HEK293 (cell line): ENCODE measurements around the gene PAQR7.

Experiments used
- GFI1B ChIP-seq: fragments of 450-650 bp; formaldehyde crosslinking; IDR thresholded peaks from 2 replicates; pipeline ENCODE4 v1.5.1; 2016; ENCODE audit warnings: missing biosample characterization, missing genetic modification characterization
- GLIS1 ChIP-seq: fragments of 450-650 bp; formaldehyde crosslinking; IDR thresholded peaks from 2 replicates; pipeline ENCODE4 v1.5.1; 2016; ENCODE audit warnings: missing biosample characterization, missing genetic modification characterization
- KLF10 ChIP-seq: fragments of 450-650 bp; IDR thresholded peaks from 2 replicates; pipeline ENCODE4 v1.5.1; 2018; ENCODE audit warnings: missing biosample characterization, mild to moderate bottlenecking, missing genetic modification characterization
- MYNN ChIP-seq: fragments of 450-650 bp; formaldehyde crosslinking; IDR thresholded peaks from 2 replicates; pipeline ENCODE4 v1.5.1; 2016; ENCODE audit warnings: missing biosample characterization, missing genetic modification characterization, borderline replicate concordance
- WT1 ChIP-seq: fragments of 450-650 bp; formaldehyde crosslinking; IDR thresholded peaks from 2 replicates; pipeline ENCODE4 v1.5.1; 2016; ENCODE audit warnings: missing biosample characterization, missing genetic modification characterization
- ZFP37 ChIP-seq: fragments of 450-650 bp; formaldehyde crosslinking; IDR thresholded peaks from 2 replicates; pipeline ENCODE4 v1.5.1; 2016; ENCODE audit warnings: missing biosample characterization, missing genetic modification characterization
- ZNF10 ChIP-seq: fragments of 450-650 bp; formaldehyde crosslinking; IDR thresholded peaks from 2 replicates; pipeline ENCODE4 v1.5.1; 2017; ENCODE audit warnings: missing biosample characterization, missing genetic modification characterization
- ZNF140 ChIP-seq: fragments of 450-650 bp; formaldehyde crosslinking; IDR thresholded peaks from 2 replicates; pipeline ENCODE4 v1.5.1; 2016; ENCODE audit warnings: missing biosample characterization, missing genetic modification characterization
- ZNF157 ChIP-seq: fragments of 450-650 bp; formaldehyde crosslinking; IDR thresholded peaks from 2 replicates; pipeline ENCODE4 v1.5.1; 2016; ENCODE audit warnings: missing biosample characterization, missing genetic modification characterization
- ZNF169 ChIP-seq: fragments of 450-650 bp; formaldehyde crosslinking; IDR thresholded peaks from 2 replicates; pipeline ENCODE4 v1.5.1; 2016; ENCODE audit warnings: missing biosample characterization, missing genetic modification characterization
- ZNF184 ChIP-seq: fragments of 450-650 bp; IDR thresholded peaks from 2 replicates; pipeline ENCODE4 v1.5.1; 2018; ENCODE audit warnings: missing biosample characterization, mild to moderate bottlenecking, missing genetic modification characterization
- ZNF248 ChIP-seq: fragments of 450-650 bp; formaldehyde crosslinking; IDR thresholded peaks from 2 replicates; pipeline ENCODE4 v1.5.1; 2017; ENCODE audit warnings: missing biosample characterization, missing genetic modification characterization
- ZNF302 ChIP-seq: fragments of 450-650 bp; formaldehyde crosslinking; IDR thresholded peaks from 2 replicates; pipeline ENCODE4 v1.5.1; 2016; ENCODE audit warnings: missing biosample characterization, missing genetic modification characterization, low read depth
- ZNF335 ChIP-seq: fragments of 450-650 bp; formaldehyde crosslinking; conservative IDR thresholded peaks from 2 replicates; pipeline ENCODE4 v1.5.1; 2016; ENCODE audit warnings: missing biosample characterization, missing genetic modification characterization
- ZNF350 ChIP-seq: fragments of 450-650 bp; formaldehyde crosslinking; IDR thresholded peaks from 2 replicates; pipeline ENCODE4 v1.5.0; 2017; ENCODE audit warnings: missing biosample characterization, mild to moderate bottlenecking, missing genetic modification characterization
- ZNF404 ChIP-seq: fragments of 450-650 bp; formaldehyde crosslinking; IDR thresholded peaks from 2 replicates; pipeline ENCODE4 v1.5.1; 2017; ENCODE audit warnings: missing biosample characterization, missing genetic modification characterization
- ZNF416 ChIP-seq: fragments of 450-650 bp; formaldehyde crosslinking; IDR thresholded peaks from 2 replicates; pipeline ENCODE4 v1.5.1; 2016; ENCODE audit warnings: missing biosample characterization, missing genetic modification characterization
- ZNF473 ChIP-seq: fragments of 450-650 bp; formaldehyde crosslinking; IDR thresholded peaks from 2 replicates; pipeline ENCODE4 v1.5.1; 2017; ENCODE audit warnings: missing biosample characterization, missing genetic modification characterization
- ZNF555 ChIP-seq: fragments of 450-650 bp; formaldehyde crosslinking; conservative IDR thresholded peaks from 2 replicates; pipeline ENCODE4 v1.5.1; 2017; ENCODE audit warnings: missing biosample characterization, mild to moderate bottlenecking, missing genetic modification characterization, inconsistent platforms
- ZNF629 ChIP-seq: fragments of 450-650 bp; formaldehyde crosslinking; IDR thresholded peaks from 2 replicates; pipeline ENCODE4 v1.5.1; 2017; ENCODE audit warnings: missing biosample characterization, missing genetic modification characterization
- ZNF660 ChIP-seq: fragments of 450-650 bp; IDR thresholded peaks from 2 replicates; pipeline ENCODE4 v1.5.1; 2018; ENCODE audit warnings: missing biosample characterization, mild to moderate bottlenecking, missing genetic modification characterization
- ZNF791 ChIP-seq: fragments of 450-650 bp; formaldehyde crosslinking; IDR thresholded peaks from 2 replicates; pipeline ENCODE4 v1.5.1; 2016; ENCODE audit warnings: missing biosample characterization, missing genetic modification characterization
- ZNF843 ChIP-seq: fragments of 450-650 bp; formaldehyde crosslinking; IDR thresholded peaks from 2 replicates; pipeline ENCODE4 v1.5.1; 2016; ENCODE audit warnings: missing biosample characterization, missing genetic modification characterization
- TF ChIP-seq, protein P1 (sequence below): fragments of 450-650 bp; formaldehyde crosslinking; conservative IDR thresholded peaks from 2 replicates; pipeline ENCODE4 v1.5.1; 2016; ENCODE audit warnings: low read depth, missing biosample characterization, missing genetic modification characterization
- TF ChIP-seq, protein P2 (sequence below): fragments of 450-650 bp; formaldehyde crosslinking; IDR thresholded peaks from 2 replicates; pipeline ENCODE4 v1.5.1; 2016; ENCODE audit warnings: missing biosample characterization, missing genetic modification characterization, borderline replicate concordance
- TF ChIP-seq, protein P3 (sequence below): fragments of 450-650 bp; formaldehyde crosslinking; IDR thresholded peaks from 2 replicates; pipeline ENCODE4; 2016; ENCODE audit warnings: missing biosample characterization, missing genetic modification characterization
- TF ChIP-seq, protein P4 (sequence below): fragments of 450-650 bp; formaldehyde crosslinking; IDR thresholded peaks from 2 replicates; pipeline ENCODE4 v1.5.1; 2017; ENCODE audit warnings: missing biosample characterization, missing genetic modification characterization
- TF ChIP-seq, protein P5 (sequence below): fragments of 450-650 bp; formaldehyde crosslinking; IDR thresholded peaks from 2 replicates; pipeline ENCODE4 v1.5.1; 2016; ENCODE audit warnings: missing biosample characterization, missing genetic modification characterization

Gene PAQR7

DNA sequence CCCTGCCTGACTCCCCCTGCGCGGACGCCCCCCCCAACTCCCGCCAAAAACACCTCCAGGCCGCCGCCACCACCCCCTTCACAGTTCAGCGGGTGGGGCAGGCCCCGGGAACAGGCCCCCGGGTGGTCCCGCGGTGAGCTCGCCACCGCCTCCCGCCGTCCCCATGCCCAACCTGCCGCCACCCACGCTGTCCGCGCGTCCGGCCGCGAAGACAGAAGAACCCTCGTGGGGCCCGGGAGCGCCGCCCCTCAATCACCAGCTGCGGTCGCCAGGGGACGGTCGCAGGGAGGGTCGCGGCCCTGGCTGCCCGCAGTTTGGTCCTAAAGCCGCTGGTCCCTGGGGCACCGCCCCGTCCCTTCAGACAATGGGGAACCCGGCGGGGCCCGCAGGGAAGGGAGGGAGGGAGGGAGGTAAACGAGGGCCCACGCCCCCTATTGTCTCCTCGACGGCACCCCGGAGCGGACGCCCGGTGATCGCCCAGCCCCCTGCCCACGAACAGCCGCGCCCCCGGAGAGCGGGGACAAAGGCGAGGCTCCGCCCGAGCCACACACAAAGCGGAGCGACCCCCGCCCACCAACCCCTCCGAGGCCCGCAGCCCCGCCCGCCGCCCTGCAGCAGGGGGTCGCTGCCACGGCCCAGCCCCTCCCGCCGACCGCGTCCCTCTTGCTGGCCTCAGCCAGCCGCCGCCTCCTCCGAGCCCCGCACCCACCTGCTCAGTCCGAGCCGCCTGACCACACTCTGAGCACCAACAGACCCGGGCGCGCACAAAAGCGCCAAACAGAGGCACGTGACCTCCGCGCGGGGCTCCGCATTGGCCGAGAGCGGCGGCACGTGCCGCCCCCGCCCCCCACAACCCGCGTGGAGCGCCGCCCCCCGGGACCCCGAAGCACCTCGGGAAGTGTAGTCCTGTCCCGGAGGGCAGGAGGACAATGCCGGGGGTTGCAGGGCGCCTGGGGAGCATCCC lies 30.5 kb upstream of the PAQR7 start, which contains the start of gene STMN1 (continued):
- TF ChIP-seq GFI1B (no peak), ZNF302 (tag by site-specific recombination) (no peak), ZNF248 (tag by site-specific recombination) (no peak), GLIS1 (peak; percentile 93), ZNF473 (tag by site-specific recombination) (no peak), ZNF416 (tag by site-specific recombination) (no peak), ZNF660 (tag by site-specific recombination) (0 out of 2 replicates have a peak, but pooled peaks have one; percentile 38), ZNF843 (peak; percentile 71; the same call in 1 of the 2 replicates), ZNF791 (tag by site-specific recombination) (no peak), ZNF10 (tag by site-specific recombination) (peak; percentile 42; the same call in 1 of the 2 replicates), ZNF555 (tag by site-specific recombination) (no peak), ZNF629 (tag by site-specific recombination) (0 out of 2 replicates have a peak, but pooled peaks have one; percentile 18), WT1 (tag by site-specific recombination) (peak; percentile 45), ZFP37 (tag by site-specific recombination) (no peak), ZNF169 (tag by site-specific recombination) (no peak), KLF10 (tag by site-specific recombination) (peak; percentile 95), ZNF350 (tag by site-specific recombination) (no peak), ZNF184 (tag by site-specific recombination) (0 out of 2 replicates have a peak, but pooled peaks have one; percentile 6), ZNF404 (tag by site-specific recombination) (no peak), MYNN (tag by site-specific recombination) (no peak), ZNF140 (tag by site-specific recombination) (no peak), ZNF157 (tag by site-specific recombination) (no peak), ZNF335 (tag by site-specific recombination) (peak; percentile 63; the same call in 1 of the 2 replicates)
- TF ChIP-seq, protein P1, sequence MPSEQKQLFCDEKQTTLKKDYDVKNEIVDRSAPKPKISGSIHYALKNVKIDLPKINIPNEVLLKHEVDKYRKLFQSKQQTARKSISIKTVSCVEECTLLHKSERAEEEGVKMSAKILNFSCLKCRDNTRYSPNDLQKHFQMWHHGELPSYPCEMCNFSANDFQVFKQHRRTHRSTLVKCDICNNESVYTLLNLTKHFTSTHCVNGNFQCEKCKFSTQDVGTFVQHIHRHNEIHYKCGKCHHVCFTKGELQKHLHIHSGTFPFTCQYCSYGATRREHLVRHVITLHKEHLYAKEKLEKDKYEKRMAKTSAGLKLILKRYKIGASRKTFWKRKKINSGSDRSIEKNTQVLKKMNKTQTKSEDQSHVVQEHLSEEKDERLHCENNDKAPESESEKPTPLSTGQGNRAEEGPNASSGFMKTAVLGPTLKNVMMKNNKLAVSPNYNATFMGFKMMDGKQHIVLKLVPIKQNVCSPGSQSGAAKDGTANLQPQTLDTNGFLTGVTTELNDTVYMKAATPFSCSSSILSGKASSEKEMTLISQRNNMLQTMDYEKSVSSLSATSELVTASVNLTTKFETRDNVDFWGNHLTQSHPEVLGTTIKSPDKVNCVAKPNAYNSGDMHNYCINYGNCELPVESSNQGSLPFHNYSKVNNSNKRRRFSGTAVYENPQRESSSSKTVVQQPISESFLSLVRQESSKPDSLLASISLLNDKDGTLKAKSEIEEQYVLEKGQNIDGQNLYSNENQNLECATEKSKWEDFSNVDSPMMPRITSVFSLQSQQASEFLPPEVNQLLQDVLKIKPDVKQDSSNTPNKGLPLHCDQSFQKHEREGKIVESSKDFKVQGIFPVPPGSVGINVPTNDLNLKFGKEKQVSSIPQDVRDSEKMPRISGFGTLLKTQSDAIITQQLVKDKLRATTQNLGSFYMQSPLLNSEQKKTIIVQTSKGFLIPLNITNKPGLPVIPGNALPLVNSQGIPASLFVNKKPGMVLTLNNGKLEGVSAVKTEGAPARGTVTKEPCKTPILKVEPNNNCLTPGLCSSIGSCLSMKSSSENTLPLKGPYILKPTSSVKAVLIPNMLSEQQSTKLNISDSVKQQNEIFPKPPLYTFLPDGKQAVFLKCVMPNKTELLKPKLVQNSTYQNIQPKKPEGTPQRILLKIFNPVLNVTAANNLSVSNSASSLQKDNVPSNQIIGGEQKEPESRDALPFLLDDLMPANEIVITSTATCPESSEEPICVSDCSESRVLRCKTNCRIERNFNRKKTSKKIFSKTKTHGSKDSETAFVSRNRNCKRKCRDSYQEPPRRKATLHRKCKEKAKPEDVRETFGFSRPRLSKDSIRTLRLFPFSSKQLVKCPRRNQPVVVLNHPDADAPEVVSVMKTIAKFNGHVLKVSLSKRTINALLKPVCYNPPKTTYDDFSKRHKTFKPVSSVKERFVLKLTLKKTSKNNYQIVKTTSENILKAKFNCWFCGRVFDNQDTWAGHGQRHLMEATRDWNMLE, result no peak
- TF ChIP-seq, protein P2, sequence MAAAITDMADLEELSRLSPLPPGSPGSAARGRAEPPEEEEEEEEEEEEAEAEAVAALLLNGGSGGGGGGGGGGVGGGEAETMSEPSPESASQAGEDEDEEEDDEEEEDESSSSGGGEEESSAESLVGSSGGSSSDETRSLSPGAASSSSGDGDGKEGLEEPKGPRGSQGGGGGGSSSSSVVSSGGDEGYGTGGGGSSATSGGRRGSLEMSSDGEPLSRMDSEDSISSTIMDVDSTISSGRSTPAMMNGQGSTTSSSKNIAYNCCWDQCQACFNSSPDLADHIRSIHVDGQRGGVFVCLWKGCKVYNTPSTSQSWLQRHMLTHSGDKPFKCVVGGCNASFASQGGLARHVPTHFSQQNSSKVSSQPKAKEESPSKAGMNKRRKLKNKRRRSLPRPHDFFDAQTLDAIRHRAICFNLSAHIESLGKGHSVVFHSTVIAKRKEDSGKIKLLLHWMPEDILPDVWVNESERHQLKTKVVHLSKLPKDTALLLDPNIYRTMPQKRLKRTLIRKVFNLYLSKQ, result no peak
- TF ChIP-seq, protein P3, sequence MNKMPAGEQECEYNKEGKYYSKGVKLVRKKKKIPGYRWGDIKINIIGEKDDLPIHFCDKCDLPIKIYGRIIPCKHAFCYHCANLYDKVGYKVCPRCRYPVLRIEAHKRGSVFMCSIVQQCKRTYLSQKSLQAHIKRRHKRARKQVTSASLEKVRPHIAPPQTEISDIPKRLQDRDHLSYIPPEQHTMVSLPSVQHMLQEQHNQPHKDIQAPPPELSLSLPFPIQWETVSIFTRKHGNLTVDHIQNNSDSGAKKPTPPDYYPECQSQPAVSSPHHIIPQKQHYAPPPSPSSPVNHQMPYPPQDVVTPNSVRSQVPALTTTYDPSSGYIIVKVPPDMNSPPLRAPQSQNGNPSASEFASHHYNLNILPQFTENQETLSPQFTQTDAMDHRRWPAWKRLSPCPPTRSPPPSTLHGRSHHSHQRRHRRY (tag by site-specific recombination), result no peak
- TF ChIP-seq, protein P4, sequence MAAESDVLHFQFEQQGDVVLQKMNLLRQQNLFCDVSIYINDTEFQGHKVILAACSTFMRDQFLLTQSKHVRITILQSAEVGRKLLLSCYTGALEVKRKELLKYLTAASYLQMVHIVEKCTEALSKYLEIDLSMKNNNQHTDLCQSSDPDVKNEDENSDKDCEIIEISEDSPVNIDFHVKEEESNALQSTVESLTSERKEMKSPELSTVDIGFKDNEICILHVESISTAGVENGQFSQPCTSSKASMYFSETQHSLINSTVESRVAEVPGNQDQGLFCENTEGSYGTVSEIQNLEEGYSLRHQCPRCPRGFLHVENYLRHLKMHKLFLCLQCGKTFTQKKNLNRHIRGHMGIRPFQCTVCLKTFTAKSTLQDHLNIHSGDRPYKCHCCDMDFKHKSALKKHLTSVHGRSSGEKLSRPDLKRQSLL (tag by site-specific recombination), result no peak
- TF ChIP-seq, protein P5, sequence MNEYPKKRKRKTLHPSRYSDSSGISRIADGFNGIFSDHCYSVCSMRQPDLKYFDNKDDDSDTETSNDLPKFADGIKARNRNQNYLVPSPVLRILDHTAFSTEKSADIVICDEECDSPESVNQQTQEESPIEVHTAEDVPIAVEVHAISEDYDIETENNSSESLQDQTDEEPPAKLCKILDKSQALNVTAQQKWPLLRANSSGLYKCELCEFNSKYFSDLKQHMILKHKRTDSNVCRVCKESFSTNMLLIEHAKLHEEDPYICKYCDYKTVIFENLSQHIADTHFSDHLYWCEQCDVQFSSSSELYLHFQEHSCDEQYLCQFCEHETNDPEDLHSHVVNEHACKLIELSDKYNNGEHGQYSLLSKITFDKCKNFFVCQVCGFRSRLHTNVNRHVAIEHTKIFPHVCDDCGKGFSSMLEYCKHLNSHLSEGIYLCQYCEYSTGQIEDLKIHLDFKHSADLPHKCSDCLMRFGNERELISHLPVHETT (tag by site-specific recombination), result 0 out of 2 replicates have a peak, but pooled peaks have one; percentile 39
